Stimulated activated CD8-positive, alpha-beta memory T cell treated with anti-CD3 and anti-CD28 coated beads, Interleukin-4, amount 100 ng/mL, for 48 hours (primary cell): ENCODE measurements around the gene RAP1GAP.
"Not testable (repeated sequence)": the region's sequence is repeated elsewhere in the genome, so short reads cannot be mapped to it uniquely, and the experiment has no call there.

Source experiments
- DNase-seq: peaks from one replicate; pipeline ENCODE4 v3.0.0-alpha.2; 2020

Gene RAP1GAP

DNA sequence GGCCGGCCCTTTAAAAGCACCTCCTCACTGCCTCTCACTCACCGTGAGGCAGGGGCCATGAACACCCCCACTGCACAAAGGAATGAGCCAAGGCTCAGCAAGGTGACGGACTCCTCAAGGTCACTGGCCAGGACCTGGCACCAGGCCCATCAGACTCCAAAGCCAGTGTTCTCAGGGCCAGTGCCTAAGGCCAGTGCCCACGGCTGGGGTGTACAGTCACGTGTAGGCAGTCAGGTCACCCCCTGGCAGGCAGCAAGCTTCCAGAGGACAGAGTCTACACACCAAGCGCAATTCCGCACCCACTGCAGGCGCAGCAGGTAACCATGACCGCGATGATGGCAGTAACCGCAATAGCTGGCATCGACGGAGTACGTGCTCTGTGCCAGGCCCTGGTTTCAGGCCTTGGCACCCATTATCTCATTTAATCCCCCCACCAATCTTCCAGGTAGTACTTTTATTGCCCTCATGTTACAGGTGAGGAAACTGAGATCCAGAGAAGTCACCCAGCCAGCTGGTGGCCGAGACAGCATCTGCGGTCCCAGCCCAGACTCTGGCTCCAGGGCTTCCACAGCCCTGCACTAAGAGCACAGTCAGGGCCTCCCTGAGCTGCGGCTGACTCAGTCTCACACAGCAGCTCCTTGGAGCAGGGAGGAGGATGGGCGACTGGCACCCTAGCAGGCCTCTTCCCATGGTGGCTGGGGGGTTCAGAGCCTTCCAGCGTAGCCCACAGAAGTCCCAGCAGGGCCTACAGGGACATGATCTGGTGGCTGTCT lies 27.0 kb downstream of the RAP1GAP start:
- DNase-seq = no peak

DNA sequence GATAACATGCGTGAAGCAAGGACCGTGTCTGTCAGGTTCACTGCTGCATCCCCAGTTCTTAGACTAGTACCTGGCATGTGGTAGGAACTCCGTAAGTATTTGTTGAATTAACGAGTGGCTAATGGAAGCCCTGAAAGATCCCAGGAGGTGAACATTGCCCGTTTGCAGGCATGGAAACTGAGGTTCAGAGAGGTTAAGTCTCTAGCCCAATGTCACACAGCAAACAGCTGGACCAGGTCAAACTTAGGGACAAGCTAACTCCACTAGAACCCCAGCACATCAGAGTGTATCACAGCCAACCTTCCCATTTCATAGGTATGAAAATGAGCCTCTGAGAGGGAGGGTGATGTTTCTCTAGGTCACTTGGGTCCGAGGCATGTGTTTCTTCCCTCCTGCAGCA lies 27.6 kb downstream of the RAP1GAP start:
- DNase-seq = no peak

DNA sequence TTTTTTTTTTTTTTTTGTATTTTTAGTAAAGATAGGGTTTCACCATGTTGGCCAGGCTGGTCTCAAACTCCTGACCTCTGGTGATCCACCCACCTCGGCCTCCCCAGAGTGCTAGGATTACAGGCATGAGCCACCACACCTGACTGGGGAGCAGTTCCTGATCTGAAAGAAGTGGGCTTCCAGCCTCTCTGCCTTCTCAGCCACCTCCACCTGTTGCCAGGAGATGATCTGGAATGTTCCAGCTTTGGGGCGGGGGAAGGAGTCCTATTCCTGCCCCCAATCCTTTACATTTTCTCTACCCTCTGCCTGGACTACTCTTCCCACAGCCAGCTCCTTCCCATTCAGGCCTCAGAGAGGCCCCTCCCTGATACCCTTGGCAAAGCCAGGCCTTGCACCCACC lies 28.1 kb downstream of the RAP1GAP start:
- DNase-seq = no peak

DNA sequence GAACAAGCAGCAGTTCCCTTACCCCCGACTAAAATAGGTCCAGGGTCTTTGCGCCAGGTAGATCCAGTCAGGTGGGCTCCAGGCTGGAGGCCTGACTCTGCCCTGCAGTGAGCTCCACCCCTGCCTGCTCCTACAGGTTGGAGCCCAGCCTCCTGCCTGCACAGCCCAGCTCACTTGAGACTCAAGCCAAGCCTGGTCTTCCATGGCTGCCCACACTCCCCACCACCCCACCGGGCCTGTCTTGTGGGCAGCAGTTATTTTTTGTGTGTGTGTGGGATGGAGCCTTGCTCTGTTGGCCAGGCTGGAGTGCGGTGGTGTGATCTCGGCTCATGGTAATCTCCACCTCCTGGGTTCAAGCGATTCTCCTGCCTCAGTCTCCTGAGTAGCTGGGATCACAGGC lies 28.5 kb downstream of the RAP1GAP start:
- no peak for DNase-seq

DNA sequence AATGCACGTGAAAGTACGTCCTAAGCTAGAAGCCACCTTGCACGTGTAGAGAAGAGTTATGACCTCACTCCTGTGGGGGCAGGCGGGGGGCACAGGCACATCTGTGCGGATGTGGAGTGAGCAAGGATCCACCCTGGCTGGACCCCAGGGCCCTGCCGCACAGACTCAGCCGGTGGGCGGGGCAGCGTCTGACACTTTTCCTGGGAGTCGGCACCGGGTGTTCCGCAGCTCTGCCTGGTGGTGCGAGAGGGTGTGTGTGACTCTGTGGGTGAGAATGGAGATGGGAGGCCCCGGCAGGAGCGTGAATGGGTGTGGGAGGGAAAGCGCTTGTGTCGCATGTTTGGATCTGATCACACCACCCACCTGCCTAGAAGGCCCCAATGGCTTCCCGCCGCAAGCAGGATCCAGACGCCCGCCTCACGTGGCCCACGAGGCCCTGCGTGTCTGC lies 29.5 kb downstream of the RAP1GAP start:
- DNase-seq = no peak

DNA sequence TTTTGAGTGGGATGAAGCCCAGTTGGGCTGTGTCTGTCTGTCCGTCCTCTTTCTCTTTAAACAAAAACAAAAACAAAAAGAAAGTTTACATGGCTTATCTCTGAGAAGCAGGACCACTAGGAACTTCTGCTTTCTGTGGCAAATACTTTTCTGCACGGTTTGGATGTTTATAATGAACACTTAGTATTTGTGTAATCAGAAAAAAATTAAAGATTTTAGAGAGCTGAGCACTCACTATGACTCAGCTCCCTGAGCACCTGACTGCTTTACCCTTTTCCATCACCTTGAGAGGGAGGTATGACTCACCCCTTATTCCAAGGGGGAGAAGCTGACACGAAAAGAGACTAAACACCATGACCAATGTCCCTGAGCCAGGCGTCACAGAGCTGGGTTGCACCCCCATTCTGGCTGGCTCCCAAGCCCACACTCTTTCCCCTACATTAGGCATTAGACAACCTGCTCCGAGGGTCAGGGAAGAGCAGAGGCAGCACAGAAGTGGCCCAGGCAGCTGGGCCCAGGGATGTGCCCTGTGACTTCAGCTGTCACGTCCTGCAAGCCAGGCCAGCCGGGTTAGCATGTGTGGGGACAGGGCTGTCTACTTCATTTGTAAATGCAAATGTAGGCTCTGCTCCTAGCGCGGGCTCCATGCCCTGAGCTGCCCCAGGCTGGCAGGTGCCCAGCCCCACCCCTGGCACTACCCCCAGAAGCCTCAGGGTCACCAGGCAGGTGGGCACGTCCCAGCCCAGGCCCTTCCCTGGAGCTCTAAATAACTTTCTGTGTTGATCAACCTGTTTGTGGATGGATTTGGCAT lies 30.4 kb downstream of the RAP1GAP start:
- no peak for DNase-seq

DNA sequence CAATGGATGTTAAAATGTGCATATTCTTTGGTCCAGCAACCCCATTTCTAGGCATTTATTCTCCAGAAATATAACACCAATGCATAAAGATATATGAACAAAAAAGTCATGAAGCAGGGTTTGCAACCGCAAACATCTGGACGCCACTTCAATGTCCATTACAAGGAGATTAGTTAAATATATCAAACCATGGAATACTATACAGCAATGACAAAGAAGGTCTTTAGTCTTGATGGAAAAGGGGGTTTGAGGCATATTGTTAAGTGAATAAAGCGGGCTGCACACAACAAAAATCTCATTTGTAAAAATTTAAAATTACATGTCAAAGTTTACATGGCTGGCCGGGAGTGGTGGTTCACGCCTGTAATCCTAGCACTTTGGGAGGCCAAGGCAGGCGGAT lies 31.6 kb downstream of the RAP1GAP start:
- DNase-seq = no peak

DNA sequence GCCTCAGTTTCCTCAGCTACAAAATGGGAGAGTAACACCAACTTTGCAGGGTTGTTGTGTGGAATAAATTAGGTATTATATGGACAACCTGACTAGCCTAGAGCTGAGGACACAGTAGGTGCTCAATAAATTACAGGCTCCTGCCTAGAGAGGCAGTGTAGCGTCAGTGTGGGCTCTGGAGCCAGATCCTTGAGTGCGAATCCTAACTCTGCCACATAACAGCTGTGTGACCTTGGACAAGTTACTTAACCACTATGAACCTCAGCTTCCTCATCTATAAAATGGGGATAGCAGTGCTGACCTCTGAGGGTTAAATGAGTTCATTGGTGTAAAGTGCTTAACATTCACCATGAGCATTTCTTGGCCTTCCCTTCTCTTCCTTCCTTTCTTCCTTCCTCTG lies 33.1 kb downstream of the RAP1GAP start:
- no peak for DNase-seq

DNA sequence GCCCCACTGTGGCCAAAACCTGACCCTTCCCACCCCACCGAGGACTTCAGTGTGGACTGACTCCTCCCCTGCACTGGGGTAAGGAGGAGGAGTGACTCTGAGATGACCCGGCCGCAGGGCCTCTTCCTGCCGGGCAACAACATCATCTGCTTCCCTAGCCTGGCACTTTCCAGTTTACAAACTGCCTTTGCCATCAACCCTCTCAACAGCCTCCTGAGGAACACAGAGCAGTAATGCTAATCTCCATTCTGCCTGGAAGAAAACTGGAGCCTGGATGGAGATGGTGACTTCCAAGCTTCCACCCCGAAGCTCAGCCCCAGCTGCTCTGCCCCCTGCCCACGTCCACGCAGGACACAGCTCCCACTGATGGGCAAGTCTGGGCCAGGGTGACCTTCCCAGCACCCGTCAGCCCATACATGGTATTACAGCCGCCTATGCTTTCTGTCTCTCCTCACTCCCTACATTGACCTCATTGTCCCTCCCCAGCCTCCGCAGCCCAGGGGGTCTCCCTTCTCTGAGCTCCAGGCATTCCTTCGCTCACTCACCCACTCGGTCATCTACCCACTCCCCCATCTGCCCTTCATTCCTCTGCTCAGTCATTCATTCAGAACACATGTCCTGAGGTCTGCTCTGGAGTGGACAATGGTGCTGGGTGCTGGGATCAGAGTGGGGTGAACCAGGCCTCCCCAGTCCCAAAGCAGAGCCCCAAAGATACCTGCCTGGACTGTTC lies 34.2 kb downstream of the RAP1GAP start:
- no peak for DNase-seq

DNA sequence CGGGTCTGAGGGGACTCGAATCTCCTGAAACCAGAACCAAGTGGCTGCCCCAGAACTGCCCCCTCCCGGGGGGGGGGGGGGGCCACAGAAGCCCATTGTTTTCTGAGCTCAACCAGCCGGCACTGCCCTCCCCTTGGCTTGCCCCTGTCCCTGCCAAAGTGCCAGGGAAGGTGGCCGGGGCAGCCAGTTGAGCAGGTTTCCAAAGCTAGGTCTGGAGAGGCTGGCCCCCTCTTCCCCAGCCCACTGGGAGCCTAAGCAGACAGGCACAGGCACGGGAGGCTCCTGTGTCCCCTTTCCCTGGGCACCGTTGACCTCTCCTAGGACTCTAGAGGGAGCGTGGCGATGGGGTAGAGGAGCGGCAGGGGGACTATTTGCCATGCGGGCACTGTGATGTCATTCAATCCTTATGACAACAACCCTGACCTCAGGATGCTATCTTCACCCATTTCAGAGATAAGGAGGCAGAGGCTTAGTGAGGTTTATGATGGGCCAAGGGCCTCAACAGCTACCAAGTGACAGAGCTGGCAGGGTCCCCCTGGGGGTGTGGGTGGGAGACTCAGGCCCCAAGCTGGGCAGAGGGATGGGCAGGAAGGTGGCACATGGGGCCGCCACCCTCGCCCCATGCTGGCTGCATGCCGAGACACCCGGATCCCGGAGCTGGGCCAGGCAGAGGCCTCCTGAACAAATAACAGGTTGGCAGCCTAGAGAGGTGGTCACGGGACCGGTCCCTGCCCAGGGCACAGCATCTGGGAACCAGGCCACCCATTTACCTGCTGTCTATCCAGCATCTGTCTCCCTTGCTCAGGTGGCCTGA lies 35.0 kb downstream of the RAP1GAP start:
- no peak for DNase-seq

DNA sequence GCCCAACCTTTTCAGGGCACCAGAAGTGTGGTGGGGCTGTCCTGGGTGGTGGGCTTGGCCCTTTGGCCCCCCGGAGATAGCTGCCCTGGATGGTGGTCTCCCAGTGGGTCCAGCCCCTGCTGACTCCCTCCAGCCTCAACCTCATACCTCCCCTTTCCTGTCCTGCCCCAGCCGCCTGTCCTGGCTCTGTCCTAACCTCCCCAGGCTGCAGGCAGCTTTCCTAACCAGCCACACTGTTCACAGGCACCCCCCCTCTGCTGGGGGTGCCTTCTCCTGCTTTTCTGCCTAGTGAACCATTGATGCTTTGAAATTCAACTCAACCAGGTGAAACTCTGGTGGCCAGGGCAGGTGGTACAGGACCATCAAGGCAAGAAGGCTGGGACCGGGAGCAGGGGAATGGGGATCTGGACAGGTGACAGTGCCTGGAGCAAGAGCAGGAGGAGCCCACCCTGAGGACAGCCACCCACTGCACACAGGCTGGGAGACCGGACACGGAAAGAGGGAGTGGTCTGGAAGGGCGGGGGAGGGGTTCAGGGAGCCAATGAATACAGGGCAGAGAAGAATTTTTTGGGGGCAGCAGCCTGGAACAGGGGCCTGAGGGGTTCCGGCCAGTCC lies 35.9 kb downstream of the RAP1GAP start:
- DNase-seq = no peak

DNA sequence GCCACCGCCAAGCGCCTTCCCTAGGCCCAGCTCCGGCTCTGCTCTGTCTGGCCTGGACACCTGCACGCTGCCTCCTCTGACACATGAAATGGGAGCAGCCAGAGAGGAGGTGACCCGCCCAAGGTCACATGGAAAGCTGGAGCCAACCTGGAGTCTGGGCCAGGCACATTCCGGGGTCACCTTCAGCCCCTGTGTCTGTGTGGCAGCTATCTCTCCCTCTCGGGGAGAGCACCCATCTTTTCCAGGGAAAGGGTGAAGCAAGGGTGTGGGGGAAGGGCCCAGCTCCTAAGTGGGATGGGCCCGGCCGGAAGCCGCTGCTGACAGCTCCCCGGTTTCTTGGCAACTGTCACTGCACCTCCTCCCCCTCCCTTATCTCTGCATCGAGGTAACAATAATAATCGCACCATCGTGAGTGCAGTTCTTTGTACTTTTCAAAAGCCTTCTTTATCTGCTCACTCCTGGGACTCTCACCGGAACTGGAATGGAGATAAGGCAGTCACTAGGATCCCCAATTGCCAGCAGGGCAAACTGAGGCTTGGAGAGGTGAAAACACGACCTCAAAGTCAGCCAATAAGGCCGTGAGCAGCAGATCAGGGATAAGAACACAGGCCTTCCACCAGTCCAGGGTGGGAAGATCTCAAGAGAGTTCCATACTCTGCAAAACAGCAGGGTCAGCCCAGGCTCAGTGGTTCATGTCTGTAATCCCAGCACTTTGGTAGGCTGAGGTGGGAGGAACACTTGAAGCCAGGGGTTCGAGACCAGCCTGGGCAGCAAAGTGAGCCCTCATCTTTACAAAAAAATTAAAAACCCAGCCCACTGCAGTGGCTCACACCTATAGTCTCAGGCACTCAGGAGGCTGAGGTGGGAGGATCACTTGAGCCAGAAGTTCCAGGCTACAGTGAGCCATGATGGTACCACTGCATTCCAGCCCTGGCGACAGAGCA lies 36.9 kb downstream of the RAP1GAP start:
- no peak for DNase-seq

DNA sequence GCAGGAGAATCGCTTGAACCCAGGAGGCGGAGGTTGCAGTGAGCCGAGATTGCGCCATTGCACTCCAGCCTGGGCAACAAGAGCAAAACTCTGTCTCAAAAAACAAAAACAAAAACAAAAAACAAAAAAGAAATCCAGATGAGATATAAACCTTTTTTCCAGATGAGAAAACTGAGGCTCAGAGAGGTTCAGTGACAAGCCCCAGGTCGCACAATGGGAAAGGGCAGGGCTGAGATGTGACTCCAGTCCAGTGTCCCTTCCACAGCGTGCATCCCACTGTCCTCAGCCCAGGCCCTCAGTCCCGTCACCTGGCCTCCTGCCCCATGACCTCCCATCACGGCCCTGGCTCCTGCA lies 37.6 kb downstream of the RAP1GAP start:
- not testable (repeated sequence) for DNase-seq

DNA sequence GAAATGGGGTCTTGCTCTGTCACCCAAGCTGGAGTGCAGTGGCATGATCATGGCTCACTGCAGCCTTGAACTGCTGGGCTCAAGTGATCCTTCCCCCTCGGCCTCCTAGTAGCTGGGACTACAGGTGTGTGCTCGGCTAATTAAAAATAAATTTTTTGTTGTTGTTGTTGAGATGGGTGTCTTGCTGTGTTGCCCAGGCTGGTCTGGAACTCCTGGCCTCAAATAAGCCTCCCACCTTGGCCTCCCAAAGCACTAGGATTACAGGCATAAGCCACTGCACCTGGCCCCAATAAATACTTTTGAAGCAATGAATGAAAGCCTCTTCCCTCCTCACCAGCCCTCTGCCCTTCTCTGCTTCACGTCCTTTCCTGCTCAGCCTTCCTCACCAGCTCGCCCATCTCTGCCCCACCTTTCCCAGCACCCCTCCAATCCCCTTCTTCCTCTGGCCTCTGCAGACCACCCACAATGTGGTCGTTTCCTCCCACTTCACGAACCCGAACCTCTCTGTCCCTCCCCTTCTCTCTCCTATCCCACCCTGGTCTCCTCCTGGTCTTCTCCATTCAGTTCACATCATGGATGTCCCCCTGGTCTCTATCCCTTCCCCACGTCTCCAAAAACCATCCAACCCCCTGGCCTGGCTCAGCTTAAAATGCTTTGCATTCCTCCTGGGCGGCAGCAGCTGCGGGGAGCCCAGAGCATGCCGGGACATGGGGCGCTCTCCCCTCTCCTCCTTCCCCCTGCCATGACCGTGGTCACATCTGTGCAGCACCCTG lies 38.4 kb downstream of the RAP1GAP start:
- no peak for DNase-seq

DNA sequence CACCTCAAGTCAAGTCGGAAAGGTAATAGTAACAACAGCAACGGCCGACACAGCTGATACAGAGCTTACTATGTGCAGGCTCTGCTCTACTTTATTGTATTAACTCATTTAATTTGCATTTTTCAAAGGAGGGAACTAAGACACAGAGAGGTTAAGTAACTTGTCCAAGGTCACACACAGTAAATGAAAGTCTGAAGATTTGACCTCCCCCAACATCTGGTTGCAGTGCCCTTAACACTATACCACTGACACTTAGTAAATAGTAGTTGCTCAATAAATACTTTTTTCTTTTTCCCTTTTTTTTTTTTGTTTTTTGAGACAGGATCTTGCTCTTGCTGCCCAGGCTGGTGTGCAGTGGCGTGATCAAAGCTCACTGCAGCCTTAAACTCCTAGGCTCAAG lies 39.2 kb downstream of the RAP1GAP start:
- DNase-seq = no peak

DNA sequence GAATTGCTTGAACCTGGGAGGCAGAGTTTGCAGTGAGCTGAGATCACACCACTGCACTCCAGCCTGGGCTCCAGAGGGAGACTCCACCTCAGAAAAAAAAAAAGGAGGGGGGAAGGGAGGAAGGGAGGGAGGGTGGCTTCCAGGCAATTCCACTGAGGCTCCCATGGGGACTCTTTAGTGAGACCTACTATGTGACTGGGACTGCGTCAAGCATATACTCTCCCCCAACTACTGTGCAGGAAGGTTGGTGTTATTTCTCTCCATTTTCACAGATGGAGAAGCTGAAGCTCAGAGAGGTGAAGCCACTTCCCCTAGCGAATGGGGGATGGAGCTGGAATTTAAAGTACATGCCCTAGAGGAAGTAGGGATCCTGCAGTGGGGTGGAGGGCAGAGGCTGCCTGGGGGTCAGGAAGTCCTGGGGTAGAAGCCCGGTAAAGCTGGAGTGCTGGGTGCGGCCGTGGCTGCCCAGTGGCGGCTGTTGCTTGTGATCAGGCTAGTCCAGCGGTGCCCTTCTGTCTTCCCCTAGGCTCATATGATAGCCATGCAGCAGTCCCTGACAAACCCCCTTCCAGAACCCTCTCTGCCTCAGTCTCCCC lies 40.3 kb downstream of the RAP1GAP start:
- no peak for DNase-seq

DNA sequence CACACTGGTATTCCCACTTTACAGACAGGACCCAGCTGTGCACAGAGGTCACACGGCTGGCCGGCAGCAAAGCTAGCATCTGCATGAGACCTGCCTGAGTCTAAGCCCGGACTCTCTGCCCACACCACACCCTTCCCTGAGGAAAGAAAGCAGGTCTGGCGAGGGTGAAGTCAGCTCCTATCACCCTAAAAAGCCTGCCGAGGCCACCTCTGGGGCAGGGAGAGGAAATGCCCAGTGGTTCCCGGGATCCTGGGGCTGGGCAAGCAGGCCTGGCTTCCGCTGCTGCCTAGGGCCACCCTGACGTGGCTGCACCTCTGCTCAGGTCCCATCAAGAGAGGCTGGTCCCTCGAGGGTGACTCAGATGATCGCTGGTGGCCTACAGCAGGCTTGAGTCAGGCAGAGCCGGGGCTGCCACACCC lies 42.2 kb downstream of the RAP1GAP start:
- DNase-seq = no peak

DNA sequence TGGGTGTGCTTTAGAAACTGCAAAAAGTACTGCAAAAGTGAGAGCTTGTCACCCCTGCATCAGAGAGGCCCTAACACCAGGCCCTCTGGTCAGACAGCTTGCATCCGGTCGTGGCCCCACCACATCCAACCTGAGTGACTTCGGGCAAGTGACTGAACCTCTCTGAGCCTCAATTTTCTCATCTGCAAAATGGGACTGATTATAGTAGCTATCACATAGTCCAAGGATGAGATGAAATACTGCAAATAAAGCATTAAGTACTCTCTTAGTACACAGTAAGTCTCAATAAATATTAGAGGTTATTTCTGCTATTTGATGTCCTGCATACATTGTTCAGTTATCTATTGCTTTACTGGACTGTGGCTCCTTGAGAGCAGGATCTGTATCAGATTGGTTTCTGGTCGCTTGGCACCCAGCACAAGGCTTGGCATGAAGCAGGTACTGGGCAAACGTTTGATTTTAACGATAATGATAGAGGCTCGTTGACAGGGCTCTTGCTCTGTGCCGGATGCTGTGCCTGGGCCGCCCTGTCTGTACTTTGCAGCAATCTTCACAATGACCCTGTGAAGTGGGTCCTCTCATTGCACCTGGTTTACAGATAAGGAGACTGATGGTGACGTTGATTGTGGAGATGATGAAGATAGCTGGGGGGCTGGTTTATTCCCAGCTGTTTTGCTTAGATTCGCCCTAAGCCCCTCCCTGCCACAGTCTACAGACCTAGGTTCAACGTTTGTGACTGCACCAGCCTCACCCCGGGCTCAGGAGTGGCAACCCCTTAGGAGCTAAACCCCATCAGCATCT lies 43.6 kb downstream of the RAP1GAP start:
- DNase-seq = no peak
